ELR (cell line): Measurements from ENCODE around the gene ATE1.
A peak's percentile ranks its signal among the peaks of the same experiment; 100 is the strongest.
"Not testable (repeated sequence)": the region's sequence is repeated elsewhere in the genome, so short reads cannot be mapped to it uniquely, and the experiment has no call there.

Experiments
- DNase-seq: peaks from one replicate; pipeline ENCODE4 v3.0.0-alpha.2; 2015; ENCODE audit warnings: low read depth

The ATE1 gene

DNA sequence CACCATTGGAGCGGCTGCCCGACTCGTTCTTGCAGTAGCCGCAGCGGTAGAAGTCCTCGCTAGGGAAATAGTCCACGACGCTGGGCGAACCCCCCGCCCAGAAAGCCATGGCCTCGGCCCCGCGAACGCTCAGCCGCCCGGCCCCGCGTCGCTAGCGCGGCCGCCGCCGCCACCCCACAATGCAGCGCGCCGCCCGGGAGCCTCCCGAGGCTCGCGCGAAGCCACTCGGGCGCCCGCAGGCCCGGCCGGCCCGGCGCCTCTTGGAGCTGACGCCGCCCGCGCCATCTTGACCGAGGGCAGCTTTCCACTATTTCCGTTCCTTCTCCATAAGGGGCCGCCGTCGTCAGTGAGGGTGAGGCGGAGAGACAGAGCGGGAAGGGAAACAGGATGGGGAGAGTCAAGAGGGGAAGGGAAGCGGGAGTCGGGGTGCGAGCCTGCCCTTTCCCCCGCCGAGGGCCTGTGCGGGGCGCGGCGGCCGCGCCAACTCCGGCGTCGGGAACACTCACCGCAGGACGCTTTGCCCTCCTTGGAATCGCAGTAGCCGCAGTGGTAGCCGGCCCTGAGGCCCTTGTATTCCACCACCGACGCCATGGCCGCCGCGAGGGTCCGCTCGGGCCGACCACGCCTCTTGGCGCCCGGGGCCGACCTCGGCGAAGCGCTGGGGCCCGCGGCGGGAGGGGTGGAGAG, at the start of gene ATE1:
Gene ATE1, minus strand, starts transcription at position 191 of the 687 bp plus-strand sequence. Its CDS starts 82 bp downstream, at position 109.
- peak; percentile 92 for DNase-seq

DNA sequence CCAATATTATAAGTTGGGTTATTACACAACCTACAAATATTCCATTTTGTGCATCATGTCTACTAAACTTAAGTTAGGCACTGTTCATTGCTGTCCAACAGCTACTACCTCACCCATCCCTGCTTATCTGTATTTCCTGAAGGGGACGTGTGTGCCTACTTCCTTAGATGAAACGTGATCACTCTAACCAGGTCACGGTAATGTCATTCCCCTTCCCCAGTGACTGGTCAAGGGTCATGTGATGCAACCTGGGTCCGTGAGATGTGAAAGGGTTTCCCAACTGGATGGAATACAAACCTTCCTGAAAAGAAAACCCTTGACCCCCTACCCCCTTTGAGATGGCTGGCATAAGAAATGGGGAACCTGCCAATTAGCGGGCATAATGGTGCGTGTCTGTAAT, 48.8 kb upstream of the ATE1 start:
- DNase-seq: no peak

DNA sequence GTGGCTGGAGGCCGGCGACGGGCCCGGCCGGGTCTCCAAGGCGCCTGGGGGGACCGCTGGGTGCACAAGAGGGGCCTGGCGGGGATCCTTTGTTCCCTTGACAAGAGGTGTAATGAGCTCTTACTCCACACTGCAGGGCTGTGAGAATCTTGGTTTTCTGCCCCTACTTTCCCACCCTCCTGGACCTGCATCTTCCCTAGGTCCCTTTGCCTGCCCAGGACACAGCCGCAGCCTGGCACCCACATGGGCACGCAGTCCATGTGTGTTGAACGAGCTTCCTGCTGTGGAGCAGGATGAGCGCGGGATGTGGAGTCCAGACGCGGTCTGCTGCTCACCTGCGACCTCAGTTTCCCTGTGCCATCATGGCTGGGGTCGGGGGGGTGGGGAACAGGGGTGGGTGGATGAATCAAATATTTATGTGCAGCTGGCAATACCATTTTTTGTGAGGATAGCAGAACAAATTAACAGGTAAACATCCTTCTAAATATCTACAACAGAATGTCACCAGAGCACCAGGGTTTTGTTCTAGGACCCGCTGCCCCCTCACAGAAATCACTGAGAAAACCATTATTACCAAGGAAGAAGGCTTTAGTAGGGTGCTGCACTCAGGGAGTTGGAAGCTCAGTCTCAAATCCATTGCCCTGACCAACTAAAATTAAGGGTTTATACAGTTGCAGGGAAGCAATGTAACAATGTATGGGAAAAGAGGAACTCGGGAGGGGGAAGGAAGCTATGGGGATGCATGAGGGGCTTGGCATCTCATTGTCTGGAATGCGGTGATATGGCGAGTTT, 47.7 kb upstream of the ATE1 start:
- no peak for DNase-seq

DNA sequence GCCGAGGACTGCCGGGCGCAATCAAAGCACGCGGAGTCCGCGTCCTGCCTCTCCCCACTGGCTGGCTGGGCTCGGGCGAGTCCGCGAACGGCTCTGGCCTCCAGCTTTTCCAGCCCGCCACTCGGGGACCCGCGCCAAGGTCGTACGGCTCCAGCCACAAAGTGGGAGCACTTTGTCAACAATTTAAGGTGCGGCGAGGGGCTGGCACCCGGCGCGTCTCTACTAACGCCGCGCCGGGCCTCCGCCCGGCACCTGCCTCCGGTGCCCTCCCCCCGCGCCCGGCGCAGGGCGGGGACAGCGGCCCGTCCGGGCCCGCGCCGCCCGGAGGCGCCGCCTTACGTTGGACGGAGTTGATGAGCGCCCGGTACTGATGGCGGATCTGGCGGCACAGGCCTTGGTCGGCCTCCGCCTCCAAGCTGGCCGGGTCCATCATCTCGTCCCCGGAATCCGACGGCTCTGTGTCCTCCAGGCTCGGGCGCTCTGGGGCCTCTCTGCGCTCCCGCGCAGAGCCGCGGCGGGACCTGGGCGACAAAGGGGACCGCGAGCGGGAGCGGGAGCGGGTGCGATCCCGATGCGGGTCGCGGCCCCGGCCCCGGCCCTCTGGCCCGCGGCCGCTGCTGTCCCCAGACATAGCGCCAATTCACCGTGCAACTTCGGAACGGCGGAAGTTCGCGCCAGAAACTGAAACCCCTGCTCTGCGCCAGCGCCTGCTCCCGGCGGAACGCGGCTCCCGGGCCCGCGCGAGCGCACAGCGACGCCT, 46.9 kb upstream of the ATE1 start, which contains the start of gene NSMCE4A:
Gene NSMCE4A, minus strand, starts transcription at position 683 of the 760 bp plus-strand sequence. Its CDS starts 52 bp downstream, at position 631.
- peak; percentile 84 for DNase-seq

DNA sequence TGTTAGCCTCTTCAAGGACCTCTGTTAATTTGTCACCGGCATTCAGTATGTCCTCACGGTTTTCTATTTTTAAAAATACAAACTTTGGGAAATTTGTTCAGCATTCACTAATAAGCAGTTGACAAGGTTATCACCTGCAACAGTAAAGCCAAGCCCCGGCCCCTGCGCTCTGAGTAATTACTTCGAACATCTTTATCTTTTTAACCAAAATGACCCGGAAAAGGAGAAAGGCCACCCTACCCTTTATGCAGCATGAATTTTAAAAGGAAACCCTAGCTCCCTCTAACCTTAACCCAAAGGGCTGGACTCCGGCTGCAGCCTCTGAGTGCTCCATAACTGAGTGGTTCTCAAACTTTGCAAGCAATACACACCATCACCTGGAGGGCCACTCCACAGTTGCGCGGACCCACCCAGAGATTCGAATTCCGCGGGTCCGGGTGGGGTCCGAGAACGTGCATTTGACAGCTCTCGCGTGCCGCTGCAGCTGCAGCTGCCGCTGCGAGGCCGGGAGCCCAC, 46.2 kb upstream of the ATE1 start:
- DNase-seq: no peak

DNA sequence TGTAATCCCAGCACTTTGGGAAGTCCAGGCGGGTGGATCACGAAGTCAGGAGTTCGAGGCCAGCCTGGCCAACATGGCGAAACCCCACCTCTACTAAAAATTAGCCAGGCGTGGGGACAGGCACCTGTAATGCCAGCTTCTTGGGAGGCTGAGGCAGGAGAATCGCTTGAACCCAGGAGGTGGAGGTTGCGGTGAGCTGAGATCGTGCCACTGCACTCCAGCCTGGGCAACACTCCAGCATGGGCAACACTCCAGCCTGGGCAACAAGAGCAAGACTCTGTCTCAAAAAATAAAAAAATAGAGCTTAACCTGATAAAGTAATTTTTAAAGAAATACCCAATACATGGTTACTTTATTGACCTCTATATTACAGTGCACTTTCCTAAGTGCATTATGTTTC, 41.3 kb upstream of the ATE1 start:
- DNase-seq: not testable (repeated sequence)

DNA sequence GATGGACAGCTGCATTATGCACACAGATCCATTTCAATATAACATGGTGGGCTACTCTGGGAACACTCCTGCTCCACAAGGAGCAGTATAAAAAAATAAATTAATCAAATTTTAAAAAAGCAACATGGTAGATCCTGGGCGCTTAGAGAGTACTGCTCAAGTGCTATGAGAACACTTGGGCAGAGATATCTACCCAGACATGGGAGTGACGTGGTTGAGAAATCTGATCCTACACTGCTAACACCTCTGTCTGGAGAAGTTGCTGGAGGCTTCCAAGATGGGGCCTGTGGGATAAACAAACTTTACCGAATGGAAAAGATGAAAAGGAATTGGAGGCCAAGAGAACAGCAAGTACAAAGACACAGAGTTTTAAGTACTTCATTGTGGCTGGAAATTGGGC, 38.2 kb upstream of the ATE1 start:
- DNase-seq: no peak

DNA sequence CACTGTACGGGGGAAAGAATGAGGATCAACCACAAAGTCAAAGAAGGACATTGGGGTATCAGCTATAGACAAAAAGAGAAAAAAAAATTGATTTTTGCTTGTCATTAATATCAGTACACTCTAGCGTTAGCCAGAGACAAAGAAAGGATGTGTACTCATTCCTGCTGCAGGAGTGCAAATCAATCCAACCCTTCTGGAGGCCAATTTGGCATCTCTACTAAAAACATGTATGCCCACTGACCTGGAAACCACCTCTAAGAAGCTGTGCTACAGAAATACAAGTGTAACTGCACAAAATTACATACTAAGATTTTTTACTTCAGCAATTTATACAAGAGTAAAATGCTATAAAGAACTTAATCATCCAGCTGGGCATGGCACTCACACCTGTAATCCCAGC, 33.6 kb upstream of the ATE1 start:
- no peak for DNase-seq

DNA sequence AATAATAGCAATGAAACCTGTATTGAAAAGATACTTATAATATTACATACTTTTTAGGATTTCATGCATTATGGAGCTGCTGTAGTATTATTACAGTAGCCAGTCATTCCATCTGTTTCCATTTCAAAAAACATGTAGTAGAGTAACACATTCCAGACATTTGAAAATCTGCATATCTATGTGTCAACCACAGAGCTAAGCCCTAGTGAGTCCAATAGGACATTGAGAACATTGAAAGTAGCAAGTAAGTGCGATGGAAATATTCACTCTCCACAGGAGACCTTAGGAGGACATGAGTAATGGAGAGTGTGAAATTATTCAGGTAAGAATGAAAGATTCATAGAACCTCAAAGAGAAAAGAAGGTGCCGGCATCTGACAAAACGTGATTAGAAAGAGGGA, 31.8 kb upstream of the ATE1 start:
- DNase-seq: no peak

DNA sequence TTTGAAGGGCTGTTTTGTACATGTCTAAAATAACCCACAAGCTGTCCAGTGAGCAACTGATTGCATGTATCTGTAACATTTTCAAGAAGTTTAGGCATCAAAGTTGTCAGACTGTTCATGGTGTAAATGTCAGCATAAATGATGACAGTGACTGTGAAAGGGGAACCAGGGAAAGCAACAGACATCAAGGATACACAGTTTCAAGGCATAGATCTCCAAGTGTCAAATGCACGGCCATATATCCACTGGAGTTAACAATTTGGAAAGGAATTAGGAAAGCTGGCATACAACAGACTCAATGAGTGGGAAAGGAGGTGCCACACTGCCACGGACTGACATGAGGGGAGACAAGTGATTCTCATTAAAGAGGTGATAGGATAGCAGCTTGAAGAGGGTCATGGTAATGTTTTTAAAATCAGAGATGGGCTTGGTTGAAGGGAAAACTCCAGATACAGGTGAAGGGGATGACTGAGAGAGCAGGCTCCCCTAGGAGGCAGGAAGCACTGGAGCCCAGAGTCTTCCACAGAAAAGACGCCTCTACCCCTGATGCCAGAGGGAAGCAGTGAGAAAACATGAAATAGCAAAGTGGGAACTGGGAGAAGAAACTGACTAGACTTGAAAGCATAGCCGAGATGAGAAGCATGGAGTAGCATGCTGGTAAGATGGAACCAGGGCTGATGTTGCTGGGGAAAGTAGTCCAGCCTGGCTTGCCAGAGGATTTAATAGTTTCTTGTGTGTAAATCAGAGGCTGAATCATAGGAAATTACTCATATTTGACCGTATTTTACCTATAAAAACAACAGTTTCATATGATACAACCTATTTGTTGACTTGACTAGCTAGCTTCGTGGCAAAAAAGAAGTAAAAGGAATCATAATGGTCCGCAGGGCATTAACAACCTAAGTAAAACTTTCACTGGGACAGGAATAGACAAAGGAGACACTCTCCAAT, 28.6 kb upstream of the ATE1 start:
- DNase-seq: peak; percentile 87

DNA sequence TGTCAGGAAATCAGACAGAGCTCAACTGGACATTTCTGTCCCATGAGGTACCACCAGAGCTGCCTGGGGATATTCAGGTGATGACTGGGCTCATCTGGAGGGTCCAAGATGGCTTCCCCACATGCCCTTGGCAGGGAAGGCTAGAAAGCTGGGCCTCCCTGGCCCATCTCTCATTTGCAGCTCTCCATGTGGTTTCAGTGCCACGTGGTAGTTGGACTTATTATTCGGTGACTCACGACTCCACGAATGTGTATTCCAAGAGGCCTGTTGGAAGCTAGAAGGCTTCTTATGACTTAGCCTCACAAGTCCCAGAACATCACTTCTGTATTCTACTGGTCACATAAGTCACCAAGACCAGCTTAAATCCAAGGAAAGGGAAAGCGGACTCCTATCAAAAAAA, 24.4 kb upstream of the ATE1 start:
- DNase-seq: peak; percentile 74

DNA sequence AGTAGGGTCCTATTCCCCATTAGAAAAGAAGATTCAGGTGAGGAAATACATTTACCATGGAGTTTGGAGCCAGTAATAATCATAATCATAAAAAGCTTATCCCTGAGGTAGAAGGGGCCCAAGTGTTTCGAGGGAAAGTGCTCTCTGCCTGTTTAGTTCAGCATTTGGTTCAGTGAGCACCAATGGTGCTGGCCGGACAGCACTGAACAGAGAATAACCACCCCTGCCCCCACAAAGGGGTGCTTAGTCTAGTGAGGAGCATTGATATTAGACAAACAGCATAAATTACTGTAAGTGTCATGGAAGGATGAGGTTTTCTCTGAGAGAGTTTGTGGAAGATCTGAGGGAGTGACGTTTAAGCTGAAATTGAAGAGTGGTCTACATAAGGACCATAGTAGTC, 21.6 kb upstream of the ATE1 start:
- DNase-seq: no peak

DNA sequence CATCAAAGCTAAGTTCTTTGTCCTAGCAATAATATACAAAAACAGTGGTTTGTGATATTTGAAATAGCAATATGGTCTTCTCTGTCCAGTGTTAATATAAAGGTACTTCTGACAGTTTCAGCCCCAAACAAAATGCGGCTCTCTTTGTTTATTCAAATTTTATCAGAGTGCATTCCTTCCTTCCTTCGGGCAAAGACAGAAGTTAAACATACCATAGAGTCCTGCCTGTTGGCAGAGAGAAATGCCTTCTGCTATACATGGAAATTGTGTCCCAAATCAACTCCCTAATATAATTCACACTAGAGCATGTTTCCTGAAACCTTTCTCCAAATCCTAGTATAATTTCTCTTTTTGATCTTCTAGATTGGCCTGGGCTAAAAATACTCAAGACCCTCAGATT, 21.2 kb upstream of the ATE1 start:
- DNase-seq: no peak

DNA sequence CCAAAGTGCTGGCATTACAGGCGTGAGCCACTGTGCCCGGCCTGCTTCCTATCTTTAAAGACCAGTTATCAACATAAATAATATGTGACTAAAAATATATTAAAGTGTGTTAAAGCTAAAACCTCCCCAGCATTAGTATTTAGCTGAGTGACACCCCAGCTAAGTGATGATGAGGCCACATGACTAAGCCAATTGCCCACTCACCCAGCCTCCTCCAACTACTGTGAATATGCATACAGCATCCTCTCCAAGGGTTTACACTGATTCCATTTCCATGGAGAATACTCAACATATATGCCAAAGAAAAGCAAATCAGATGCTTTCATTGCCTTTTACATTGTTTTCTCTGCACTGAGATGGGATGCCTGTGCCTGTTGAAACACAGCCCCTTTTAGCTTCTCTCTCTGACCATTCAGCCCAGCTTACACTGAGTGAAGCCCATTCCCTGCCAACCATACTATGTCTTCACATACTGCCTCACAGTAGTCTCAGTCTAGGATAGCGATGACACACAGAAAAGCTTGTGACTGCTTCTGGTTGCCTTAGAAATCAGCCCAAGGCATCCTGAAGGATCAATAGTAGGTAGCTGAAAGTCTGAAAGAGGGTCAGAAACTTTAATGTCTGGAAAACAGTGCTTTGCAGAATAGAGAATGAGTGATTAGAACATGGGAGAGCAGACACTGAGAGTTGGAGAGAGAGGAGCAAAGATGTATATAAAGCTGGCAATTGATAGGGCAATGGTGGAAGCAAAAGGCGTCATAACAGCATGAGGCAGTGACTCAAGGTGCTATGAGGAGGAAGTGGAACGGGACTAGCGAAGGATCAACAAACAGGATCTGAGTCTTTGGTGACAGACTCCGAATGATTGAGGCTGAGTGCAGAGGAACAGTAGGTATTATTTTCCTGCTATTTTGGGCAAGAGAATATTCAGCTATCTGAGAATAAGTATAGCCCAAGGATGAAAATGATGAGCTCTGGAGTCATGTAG, 19.8 kb upstream of the ATE1 start:
- DNase-seq: peak; percentile 15

DNA sequence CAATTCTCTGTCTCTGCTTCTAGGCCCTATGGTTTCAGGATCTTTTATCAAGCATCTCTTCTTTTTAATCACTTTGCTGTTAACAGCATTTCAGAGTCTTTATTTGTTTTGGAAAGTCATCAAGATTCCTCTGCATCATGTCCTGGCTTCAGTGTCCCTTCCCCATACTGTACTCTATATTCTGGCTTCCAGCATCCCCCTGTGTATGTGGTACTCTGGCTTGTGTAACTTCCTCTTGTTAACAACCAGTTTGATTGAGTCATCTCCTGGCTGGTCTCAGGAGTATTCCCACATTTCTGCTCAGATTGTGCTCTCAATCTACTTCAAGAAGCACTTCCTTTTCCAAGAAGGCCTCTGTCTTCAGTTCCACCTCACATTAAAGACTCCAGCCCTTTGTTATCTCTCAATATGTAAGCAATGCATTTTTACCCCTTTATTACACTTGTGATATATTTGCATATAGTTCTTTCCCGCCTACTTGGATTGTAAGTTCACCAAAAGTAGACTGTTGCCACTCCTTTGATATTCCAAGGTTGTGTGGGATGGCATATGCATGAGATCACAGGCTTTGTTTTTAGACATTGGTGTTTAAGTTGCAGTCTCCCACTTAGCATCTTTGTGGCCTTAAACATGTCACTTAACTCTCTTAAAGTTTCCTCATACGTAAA, 15.1 kb upstream of the ATE1 start:
- DNase-seq: peak; percentile 79

DNA sequence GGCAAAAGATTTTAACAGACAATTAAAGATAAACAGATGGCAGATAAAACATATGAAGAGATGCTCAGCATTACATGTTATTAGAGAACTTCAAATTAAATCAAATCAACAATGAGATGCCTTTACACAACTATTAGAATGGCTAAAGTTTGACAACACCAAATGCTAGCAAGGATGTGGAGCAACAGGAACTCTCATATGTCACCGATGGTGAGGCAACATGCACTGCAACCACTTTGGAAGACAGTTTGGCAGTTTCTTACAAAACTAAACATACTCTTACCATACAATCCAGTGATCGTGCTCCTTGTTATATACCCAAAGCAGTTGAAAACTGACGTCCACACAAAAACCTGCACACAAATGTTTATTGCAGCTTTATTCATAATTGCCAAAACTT, 13.7 kb upstream of the ATE1 start:
- DNase-seq: no peak

DNA sequence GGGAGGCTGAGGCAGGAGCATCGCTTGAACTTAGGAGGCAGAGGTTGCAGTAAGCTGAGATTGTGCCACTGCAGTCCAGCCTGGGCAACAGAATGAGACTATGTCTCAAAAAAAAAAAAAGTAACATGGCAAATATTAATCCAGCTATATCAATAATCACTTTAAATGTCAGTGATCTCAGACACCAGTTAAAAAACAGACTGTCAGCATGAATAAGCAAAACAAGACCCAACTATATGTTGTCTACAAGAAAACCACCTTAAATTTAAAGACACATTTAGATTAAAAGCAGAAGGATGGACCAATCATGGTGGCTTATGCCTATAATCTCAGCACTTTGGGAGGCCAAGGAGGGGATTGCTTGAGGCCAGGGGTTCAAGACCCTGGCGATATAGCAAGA, 8.5 kb upstream of the ATE1 start:
- no peak for DNase-seq

DNA sequence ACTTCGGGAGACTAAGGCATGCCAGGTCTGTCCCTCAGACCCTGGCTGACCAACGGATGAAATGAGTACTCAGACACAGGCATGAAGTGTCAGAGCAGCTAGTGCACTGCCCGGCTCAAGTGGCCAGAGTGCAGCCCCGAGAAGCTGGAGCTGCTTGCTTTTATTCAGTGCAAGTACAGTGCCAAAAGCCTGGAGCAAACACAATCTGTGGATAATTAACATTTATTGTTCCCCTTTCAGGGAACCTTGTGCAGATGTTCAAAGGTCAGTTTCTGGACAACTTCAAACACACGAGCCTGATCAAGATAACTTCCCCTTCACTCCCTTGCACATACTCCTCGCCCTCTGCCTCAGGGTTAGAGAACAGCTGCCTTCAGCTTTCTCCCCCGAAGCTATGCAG, 7.9 kb upstream of the ATE1 start:
- no peak for DNase-seq

DNA sequence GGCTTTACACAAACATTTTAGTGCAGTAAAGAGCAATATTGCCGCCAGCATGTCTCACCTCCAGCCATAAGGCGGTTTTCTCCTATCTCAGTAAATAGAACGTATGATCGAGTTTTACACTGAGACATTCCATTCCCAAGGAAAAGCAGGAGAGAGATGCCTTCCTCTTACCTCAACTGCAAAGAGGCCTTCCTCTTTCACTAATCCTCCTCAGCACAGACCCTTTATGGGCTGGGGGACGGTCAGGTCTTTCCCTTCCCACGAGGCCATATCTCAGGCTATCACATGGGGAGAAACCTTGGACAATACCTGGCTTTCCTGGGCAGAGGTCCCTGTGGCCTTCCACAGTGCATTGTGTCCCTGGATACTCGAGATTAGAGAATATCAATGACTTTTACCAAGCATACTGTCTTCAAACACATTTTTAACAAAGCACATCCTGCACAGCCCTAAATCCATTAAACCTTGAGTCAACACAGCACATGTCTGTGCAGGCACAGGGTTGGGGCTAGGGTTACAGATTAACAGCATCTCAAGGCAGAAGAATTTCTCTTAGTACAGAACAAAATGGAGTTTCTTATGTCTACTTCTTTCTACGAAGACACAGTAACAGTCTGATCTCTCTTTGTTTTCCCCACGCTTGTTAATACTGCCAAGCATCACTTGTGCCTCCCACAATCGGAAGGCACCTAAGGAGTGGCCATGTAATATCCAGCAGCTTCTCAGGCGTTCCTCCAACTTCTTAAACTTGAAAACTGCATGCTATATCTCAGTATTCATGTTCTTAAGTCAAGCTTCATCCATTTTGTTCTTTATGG, 2.6 kb upstream of the ATE1 start:
- not testable (repeated sequence) for DNase-seq
